Glutamatergic neuron (in vitro differentiated cells): ENCODE results near the gene DLX6. TPM values are rescaled to one million over a fixed set of nuclear protein-coding genes. Genes with fewer than 3 reads are reported as not detected.

Experiments used
- DNase-seq: peaks from one replicate; pipeline ENCODE4 v3.0.0; 2022
- H3K27ac Mint-ChIP-seq: one replicate; pipeline ENCODE4 v1.8.0; 2020; ENCODE audit warnings: mild to moderate bottlenecking, mixed read lengths, inconsistent platforms; ENCODE audit not compliant: unreplicated experiment
- H3K27me3 Mint-ChIP-seq: one replicate; pipeline ENCODE4 v1.8.0; 2020; ENCODE audit warnings: mild to moderate bottlenecking, moderate library complexity, mixed read lengths, inconsistent platforms; ENCODE audit not compliant: unreplicated experiment
- H3K36me3 Mint-ChIP-seq: one replicate; pipeline ENCODE4 v1.8.0; 2020; ENCODE audit warnings: mild to moderate bottlenecking, mixed read lengths, inconsistent platforms; ENCODE audit not compliant: unreplicated experiment
- H3K4me1 Mint-ChIP-seq: one replicate; pipeline ENCODE4 v1.8.0; 2020; ENCODE audit warnings: mild to moderate bottlenecking, low read depth, mixed read lengths, inconsistent platforms; ENCODE audit not compliant: unreplicated experiment
- H3K4me3 Mint-ChIP-seq: one replicate; pipeline ENCODE4 v1.8.0; 2020; ENCODE audit warnings: mild to moderate bottlenecking, mixed read lengths, inconsistent platforms; ENCODE audit not compliant: unreplicated experiment
- H3K9me3 Mint-ChIP-seq: one replicate; pipeline ENCODE4 v1.8.0; 2020; ENCODE audit warnings: mild to moderate bottlenecking, moderate library complexity, mixed read lengths, inconsistent platforms; ENCODE audit not compliant: unreplicated experiment
- CTCF ChIP-seq: fragments of 200-600 bp; sonication (generic); IDR thresholded peaks from one replicate; pipeline ENCODE4 v1.5.0; 2021; ENCODE audit not compliant: partially characterized antibody, unreplicated experiment
- total RNA-seq: library from RNA; stranded (reverse); fragmentation: NEBNext Ultra II Directional; extraction: Animal tissue kit (Norgen Biotek cat#: 25700); gene quantifications from one replicate; pipeline ENCODE4 v1.2.1, GENCODE V29; 2021; ENCODE audit not compliant: unreplicated experiment

The DLX6 gene
- total RNA-seq, 1 donor from 2014 or later, result not detected

- Mint-ChIP-seq H3K36me3 (no peaks in the 10 kb centered on the region), H3K27ac (no peak overlapping the region)
These were observed 9.8 kb upstream of the DLX6 start for GRCh38 chr7:96995406-96996110.

GRCh38 chr7:96996111-96996957 is 9.0 kb upstream of the DLX6 start:
- Mint-ChIP-seq H3K4me1 (peaks cover 15% of the 10 kb centered on the region), H3K36me3 (no peaks in the 10 kb centered on the region), H3K4me3 (peak overlapping the region; percentile 63), H3K9me3 (peaks cover 17% of the 10 kb centered on the region), H3K27me3 (peaks cover 65% of the 10 kb centered on the region), H3K27ac (no peak overlapping the region)
- DNase-seq, result no peak
- no peak for TF ChIP-seq CTCF

More at GRCh38 chr7:96995406-96996110, 9.8 kb upstream of the DLX6 start:
- TF ChIP-seq CTCF, result no peak
- no peak for DNase-seq
- Mint-ChIP-seq H3K9me3 (peaks cover 17% of the 10 kb centered on the region), H3K27me3 (peaks cover 60% of the 10 kb centered on the region), H3K4me1 (peaks cover 15% of the 10 kb centered on the region), H3K4me3 (no peak overlapping the region)

GRCh38 chr7:96996958-96997511 is 8.3 kb upstream of the DLX6 start:
- Mint-ChIP-seq H3K36me3 (no peaks in the 10 kb centered on the region), H3K4me1 (peaks cover 15% of the 10 kb centered on the region), H3K27ac (no peak overlapping the region), H3K4me3 (peak overlapping the region; percentile 55), H3K9me3 (peaks cover 17% of the 10 kb centered on the region), H3K27me3 (peaks cover 68% of the 10 kb centered on the region)
- TF ChIP-seq CTCF, result no peak
- no peak for DNase-seq

- peak overlapping the region; percentile 23 for H3K4me3 Mint-ChIP-seq
- H3K27ac Mint-ChIP-seq, result no peak overlapping the region
- H3K27me3 Mint-ChIP-seq, result peaks cover 67% of the 10 kb centered on the region
- DNase-seq, result no peak
- H3K36me3 Mint-ChIP-seq, result no peaks in the 10 kb centered on the region
- no peak for TF ChIP-seq CTCF
- peaks cover 17% of the 10 kb centered on the region for H3K9me3 Mint-ChIP-seq
- H3K4me1 Mint-ChIP-seq, result peaks cover 15% of the 10 kb centered on the region
These were observed 7.8 kb upstream of the DLX6 start for GRCh38 chr7:96997512-96998032.
